Measurements from ENCODE around the gene MAN2B2. TPM values are rescaled to one million over a fixed set of nuclear protein-coding genes. Genes with fewer than 3 reads are reported as not detected.

The MAN2B2 gene
- total and polyA plus RNA-seq, 2 of the 4 experiments (the other 2 are of a cell fraction): 13.4 to 34.1 TPM

GRCh38 chr4:6580353-6580752, 5.4 kb downstream of the MAN2B2 start:
- H3K9ac ChIP-seq (ENCODE audit: low read depth, low read length): no peak overlapping the region
- dilution Hi-C loops (cut with HindIII; ENCODE audit: low sequenced_read_pairs, unreplicated experiment): no loop called here
- no TSS peak for BruUV-seq (replicated peaks)

More at GRCh38 chr4:6580353-6580752, 5.4 kb downstream of the MAN2B2 start:
- no peaks in the 10 kb centered on the region for H4K20me1 ChIP-seq (ENCODE audit: insufficient read depth, low read length)
- H2AK9ac ChIP-seq (replicated peaks; ENCODE audit: low read depth, low read length, poor library complexity): no peak overlapping the region
- H3K27me3 ChIP-seq (ENCODE audit: control insufficient read depth, insufficient read depth, low read length): no peaks in the 10 kb centered on the region
- H4K5ac ChIP-seq (ENCODE audit: low read depth, low read length): no peak overlapping the region
- peaks cover 6% of the 10 kb centered on the region; the same call in 1 of the 2 replicates for H3K4me1 ChIP-seq (ENCODE audit: control insufficient read depth, insufficient read depth, low read length)
- no peak overlapping the region for H4K91ac ChIP-seq (ENCODE audit: insufficient read depth, low read depth, low read length)
- H3K9me1 ChIP-seq (ENCODE audit: insufficient read depth, low read length): peaks cover 4% of the 10 kb centered on the region; the same call in 1 of the 2 replicates
- intact Hi-C loops (cut with micrococcal nuclease): no loop called here
- H4K8ac ChIP-seq (ENCODE audit: low read depth in 2 of 2, low read length in 2 of 2): no peak overlapping the region
- H2BK120ac ChIP-seq (ENCODE audit: low read depth, low read length): no peak overlapping the region
- ChIA-PET CTCF (no interaction called here), POLR2A (ENCODE audit: unreplicated experiment) (no interaction called here)
- H2AFZ ChIP-seq (replicated peaks; ENCODE audit: low read length, poor library complexity): no peak overlapping the region
- no peak overlapping the region for H2AK5ac ChIP-seq (ENCODE audit: low read depth, low read length)
- H3K18ac ChIP-seq (ENCODE audit: low read depth, low read length): no peak overlapping the region
- H3K4me2 ChIP-seq (ENCODE audit: low read depth, low read length): no peak overlapping the region
- H3K9me3 ChIP-seq (ENCODE audit: control insufficient read depth, insufficient read depth, low read length): peaks cover 4% of the 10 kb centered on the region; the same call in 1 of the 2 replicates
- 100% methylated on average over 1 of the region's 6 CpGs; no CpG with 5 or more reads in 1 of the 2 experiments for WGBS, 2 experiments (ENCODE audit: extremely low coverage in 2 of 2, insufficient read length in 1 of 2)
- H3K36me3 ChIP-seq (ENCODE audit: control insufficient read depth, insufficient read depth, low read length): peaks cover 38% of the 10 kb centered on the region
- no peak overlapping the region for H3K14ac ChIP-seq (replicated peaks; ENCODE audit: low read depth, low read length)
- no peak overlapping the region for H2BK5ac ChIP-seq (ENCODE audit: low read depth, low read length, poor library complexity, severe bottlenecking)
- H3K79me1 ChIP-seq (ENCODE audit: low read depth in 1 of 2, low read length in 2 of 2): peaks cover 0 to 10% of the 10 kb centered on the region in 2 experiments; a peak in 2 of 4 replicates
- ATAC-seq (ENCODE audit: low read depth) (no peak), DNase-seq (no peak)
- no peak overlapping the region for H3K4ac ChIP-seq (ENCODE audit: low read depth, low read length)
- H3K27ac ChIP-seq (ENCODE audit: insufficient read depth, low read length): no peak overlapping the region
- H2BK15ac ChIP-seq (ENCODE audit: low read depth, low read length): no peak overlapping the region
- H2BK20ac ChIP-seq (ENCODE audit: low read depth, low read length): no peak overlapping the region
- H3K4me3 ChIP-seq (ENCODE audit: insufficient read depth, low read depth, low read length): no peak overlapping the region
- in situ Hi-C loops (cut with MboI; ENCODE audit: low sequenced_read_pairs): no loop called here
- no peak overlapping the region for H3K23ac ChIP-seq (ENCODE audit: low read depth, low read length)
- TF ChIP-seq MAFK (IDR thresholded peaks at IDR 0.05; ENCODE audit: low read depth, low read length) (no peak), USF2 (IDR thresholded peaks at IDR 0.05; ENCODE audit: low read depth, low read length) (no peak)
- H3K56ac ChIP-seq (ENCODE audit: extremely low read depth, insufficient read depth, low read length): no peak overlapping the region

All from IMR-90 (cell line).